K562 (cell line): ENCODE results near the gene PLAC1.

Experiments used
- BCL6 ChIP-seq: fragments of 250-450 bp; sonication (Bioruptor Pico); IDR thresholded peaks from 2 replicates; pipeline ENCODE4 v1.4.0; 2020
- CBX1 ChIP-seq: sonication (generic); IDR thresholded peaks from 2 replicates; pipeline ENCODE4 v1.6.1; 2016; ENCODE audit warnings: antibody characterized with exemption, low read depth, mild to moderate bottlenecking
- EP300 ChIP-seq: IDR thresholded peaks from 2 replicates; pipeline ENCODE4 v1.6.1; 2012; ENCODE audit warnings: low read length, improper control_type of control experiment
- KLF16 ChIP-seq: IDR thresholded peaks from 2 replicates; pipeline ENCODE4 v1.6.1; 2016; ENCODE audit warnings: antibody characterized with exemption
- LCOR ChIP-seq: sonication (generic); formaldehyde crosslinking; IDR thresholded peaks from 2 replicates; pipeline ENCODE4 v1.8.0; 2022; ENCODE audit warnings: mild to moderate bottlenecking, missing genetic modification reagents
- MAX ChIP-seq: sonication (generic); formaldehyde crosslinking; IDR thresholded peaks from 2 replicates; pipeline ENCODE4 v1.9.0; 2022; ENCODE audit warnings: mild to moderate bottlenecking, missing genetic modification reagents
- POLR2A ChIP-seq: fragments of 450-650 bp; conservative IDR thresholded peaks from 2 replicates; pipeline ENCODE4 v1.6.1; 2016
- RBFOX2 ChIP-seq: fragments of 200-400 bp; formaldehyde crosslinking; IDR thresholded peaks from 2 replicates; pipeline ENCODE4 v1.6.1; 2017; ENCODE audit warnings: low read depth, mild to moderate bottlenecking, low read length, moderate library complexity
- RBM25 ChIP-seq: fragments of 200-400 bp; formaldehyde crosslinking; IDR thresholded peaks from 2 replicates; pipeline ENCODE4 v1.6.1; 2018; ENCODE audit warnings: low read length, low read depth, moderate library complexity; ENCODE audit not compliant: severe bottlenecking
- ZNF274 ChIP-seq: IDR thresholded peaks from 2 replicates; pipeline ENCODE4 v1.6.1; 2011; ENCODE audit warnings: low read depth, mild to moderate bottlenecking, low read length, moderate library complexity, borderline replicate concordance
- TF ChIP-seq, protein P1 (sequence below): sonication (generic); formaldehyde crosslinking; IDR thresholded peaks from 2 replicates; pipeline ENCODE4 v1.8.0; 2023; ENCODE audit warnings: missing genetic modification reagents, mild to moderate bottlenecking, borderline replicate concordance
- TF ChIP-seq, protein P2 (sequence below), 2 experiments: IDR thresholded peaks; 2 replicates each; pipeline ENCODE4 v1.6.1; 2011; ENCODE audit warnings: borderline replicate concordance in 1 of 2, control low read depth in 1 of 2, low read depth in 1 of 2, low read length in 1 of 2, mild to moderate bottlenecking in 1 of 2, mixed read lengths in 1 of 2, moderate library complexity in 1 of 2; ENCODE audit not compliant: insufficient read depth in 1 of 2, insufficient read length in 1 of 2, poor library complexity in 1 of 2, severe bottlenecking in 1 of 2; ENCODE audit errors: extremely low read depth in 1 of 2
- TF ChIP-seq, protein P3 (sequence below): sonication (generic); formaldehyde crosslinking; IDR thresholded peaks from 2 replicates; pipeline ENCODE4 v1.8.1; 2023; ENCODE audit warnings: mild to moderate bottlenecking, missing genetic modification reagents

GRCh38 chrX:134568285-134569016 lies 89.8 kb downstream of the PLAC1 start:
- TF ChIP-seq, protein P1, sequence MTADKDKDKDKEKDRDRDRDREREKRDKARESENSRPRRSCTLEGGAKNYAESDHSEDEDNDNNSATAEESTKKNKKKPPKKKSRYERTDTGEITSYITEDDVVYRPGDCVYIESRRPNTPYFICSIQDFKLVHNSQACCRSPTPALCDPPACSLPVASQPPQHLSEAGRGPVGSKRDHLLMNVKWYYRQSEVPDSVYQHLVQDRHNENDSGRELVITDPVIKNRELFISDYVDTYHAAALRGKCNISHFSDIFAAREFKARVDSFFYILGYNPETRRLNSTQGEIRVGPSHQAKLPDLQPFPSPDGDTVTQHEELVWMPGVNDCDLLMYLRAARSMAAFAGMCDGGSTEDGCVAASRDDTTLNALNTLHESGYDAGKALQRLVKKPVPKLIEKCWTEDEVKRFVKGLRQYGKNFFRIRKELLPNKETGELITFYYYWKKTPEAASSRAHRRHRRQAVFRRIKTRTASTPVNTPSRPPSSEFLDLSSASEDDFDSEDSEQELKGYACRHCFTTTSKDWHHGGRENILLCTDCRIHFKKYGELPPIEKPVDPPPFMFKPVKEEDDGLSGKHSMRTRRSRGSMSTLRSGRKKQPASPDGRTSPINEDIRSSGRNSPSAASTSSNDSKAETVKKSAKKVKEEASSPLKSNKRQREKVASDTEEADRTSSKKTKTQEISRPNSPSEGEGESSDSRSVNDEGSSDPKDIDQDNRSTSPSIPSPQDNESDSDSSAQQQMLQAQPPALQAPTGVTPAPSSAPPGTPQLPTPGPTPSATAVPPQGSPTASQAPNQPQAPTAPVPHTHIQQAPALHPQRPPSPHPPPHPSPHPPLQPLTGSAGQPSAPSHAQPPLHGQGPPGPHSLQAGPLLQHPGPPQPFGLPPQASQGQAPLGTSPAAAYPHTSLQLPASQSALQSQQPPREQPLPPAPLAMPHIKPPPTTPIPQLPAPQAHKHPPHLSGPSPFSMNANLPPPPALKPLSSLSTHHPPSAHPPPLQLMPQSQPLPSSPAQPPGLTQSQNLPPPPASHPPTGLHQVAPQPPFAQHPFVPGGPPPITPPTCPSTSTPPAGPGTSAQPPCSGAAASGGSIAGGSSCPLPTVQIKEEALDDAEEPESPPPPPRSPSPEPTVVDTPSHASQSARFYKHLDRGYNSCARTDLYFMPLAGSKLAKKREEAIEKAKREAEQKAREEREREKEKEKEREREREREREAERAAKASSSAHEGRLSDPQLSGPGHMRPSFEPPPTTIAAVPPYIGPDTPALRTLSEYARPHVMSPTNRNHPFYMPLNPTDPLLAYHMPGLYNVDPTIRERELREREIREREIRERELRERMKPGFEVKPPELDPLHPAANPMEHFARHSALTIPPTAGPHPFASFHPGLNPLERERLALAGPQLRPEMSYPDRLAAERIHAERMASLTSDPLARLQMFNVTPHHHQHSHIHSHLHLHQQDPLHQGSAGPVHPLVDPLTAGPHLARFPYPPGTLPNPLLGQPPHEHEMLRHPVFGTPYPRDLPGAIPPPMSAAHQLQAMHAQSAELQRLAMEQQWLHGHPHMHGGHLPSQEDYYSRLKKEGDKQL, result no peak
- TF ChIP-seq BCL6, result no peak
- no peak for TF ChIP-seq LCOR (CRISPR knock-in tag)
- TF ChIP-seq ZNF274, result no peak
- TF ChIP-seq, protein P2, sequence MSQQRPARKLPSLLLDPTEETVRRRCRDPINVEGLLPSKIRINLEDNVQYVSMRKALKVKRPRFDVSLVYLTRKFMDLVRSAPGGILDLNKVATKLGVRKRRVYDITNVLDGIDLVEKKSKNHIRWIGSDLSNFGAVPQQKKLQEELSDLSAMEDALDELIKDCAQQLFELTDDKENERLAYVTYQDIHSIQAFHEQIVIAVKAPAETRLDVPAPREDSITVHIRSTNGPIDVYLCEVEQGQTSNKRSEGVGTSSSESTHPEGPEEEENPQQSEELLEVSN (IDR thresholded peaks at IDR 0.05; ENCODE audit: borderline replicate concordance in 1 of 2, extremely low read depth in 1 of 2, insufficient read depth in 1 of 2, insufficient read length in 1 of 2, low read depth in 1 of 2, low read length in 1 of 2, poor library complexity in 1 of 2, severe bottlenecking in 1 of 2), result no peak
- TF ChIP-seq, protein P3, sequence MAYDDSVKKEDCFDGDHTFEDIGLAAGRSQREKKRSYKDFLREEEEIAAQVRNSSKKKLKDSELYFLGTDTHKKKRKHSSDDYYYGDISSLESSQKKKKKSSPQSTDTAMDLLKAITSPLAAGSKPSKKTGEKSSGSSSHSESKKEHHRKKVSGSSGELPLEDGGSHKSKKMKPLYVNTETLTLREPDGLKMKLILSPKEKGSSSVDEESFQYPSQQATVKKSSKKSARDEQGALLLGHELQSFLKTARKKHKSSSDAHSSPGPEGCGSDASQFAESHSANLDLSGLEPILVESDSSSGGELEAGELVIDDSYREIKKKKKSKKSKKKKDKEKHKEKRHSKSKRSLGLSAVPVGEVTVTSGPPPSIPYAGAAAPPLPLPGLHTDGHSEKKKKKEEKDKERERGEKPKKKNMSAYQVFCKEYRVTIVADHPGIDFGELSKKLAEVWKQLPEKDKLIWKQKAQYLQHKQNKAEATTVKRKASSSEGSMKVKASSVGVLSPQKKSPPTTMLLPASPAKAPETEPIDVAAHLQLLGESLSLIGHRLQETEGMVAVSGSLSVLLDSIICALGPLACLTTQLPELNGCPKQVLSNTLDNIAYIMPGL, result no peak
- no peak for TF ChIP-seq RBFOX2
- no peak for TF ChIP-seq KLF16
- no peak for TF ChIP-seq EP300
- no peak for TF ChIP-seq POLR2A
- no peak for TF ChIP-seq MAX
- no peak for TF ChIP-seq CBX1
- no peak for TF ChIP-seq RBM25
